Activated CD4-positive, CD25-positive, alpha-beta regulatory T cell treated with anti-CD3 and anti-CD28 coated beads, Interleukin-2, amount 50 U/mL, for 24 hours (primary cell): ENCODE measurements around the gene MAML2.

Experiments
- ATAC-seq, 2 donors: fragments of 150-1000 bp; cut with Tn5 transposase; one replicate each; pipeline ENCODE4 v1.10.0; 2021; ENCODE audit warnings: mild to moderate bottlenecking in 1 of 2, moderate library complexity in 1 of 2

The MAML2 gene

DNA sequence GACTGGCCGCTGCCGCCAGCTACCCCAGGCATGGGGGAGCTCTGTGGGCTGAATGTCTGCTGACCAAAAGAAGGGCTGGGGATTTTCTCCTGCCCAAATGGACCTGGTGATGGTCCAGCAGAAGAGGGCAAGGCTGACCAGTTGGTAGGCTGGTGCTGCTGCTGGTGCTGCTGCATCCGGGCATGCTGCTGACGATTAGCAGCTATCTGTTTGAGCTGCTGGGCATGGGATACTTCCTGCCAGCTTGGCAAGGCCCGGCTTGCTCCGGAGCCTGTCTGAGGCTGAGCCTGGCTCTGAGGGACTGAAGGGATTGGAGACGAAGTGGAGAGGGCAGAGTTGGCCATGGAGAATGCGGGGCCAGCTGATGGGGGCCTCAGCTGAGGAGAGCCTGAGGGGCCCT lies 250.5 kb downstream of the MAML2 start:
- ATAC-seq, result no peak

DNA sequence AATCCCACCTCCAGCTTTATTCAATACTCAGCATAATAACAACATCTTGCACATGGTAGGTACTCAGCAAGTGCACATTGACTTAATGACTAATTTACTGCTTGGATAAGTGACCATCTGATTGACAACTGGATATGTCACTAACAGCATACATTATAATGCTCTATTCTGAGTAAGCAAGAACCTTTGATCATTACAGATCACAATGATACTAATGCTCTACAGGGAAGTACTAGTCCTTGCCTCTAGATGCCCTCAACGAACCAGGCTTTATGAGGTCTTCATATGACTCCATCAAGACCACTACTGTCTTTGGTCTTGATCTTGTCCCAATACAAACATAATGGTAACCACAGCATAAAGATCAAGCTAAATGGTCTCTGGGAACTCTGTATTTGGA lies 251.5 kb downstream of the MAML2 start:
- peak; percentile 93 to 96 for ATAC-seq

DNA sequence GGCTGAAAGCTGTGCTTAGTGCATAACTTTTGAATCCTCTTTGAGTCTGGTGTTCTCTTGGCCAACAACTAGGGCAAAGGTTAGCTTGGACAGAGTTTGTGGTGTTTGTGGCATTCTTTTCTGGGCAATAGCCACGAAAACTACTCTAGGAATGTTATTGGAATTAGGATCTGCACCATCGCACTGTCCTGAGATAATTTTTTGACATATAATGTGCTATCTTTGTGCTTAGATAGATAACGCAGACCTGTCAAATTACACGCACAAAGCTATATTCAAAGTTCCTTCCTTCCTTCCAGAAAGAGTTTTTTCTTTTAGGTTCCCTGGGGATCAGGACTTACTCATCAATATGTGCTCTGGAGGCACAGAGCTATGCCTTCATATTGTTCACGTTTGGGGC lies 252.3 kb downstream of the MAML2 start:
- ATAC-seq, result no peak

DNA sequence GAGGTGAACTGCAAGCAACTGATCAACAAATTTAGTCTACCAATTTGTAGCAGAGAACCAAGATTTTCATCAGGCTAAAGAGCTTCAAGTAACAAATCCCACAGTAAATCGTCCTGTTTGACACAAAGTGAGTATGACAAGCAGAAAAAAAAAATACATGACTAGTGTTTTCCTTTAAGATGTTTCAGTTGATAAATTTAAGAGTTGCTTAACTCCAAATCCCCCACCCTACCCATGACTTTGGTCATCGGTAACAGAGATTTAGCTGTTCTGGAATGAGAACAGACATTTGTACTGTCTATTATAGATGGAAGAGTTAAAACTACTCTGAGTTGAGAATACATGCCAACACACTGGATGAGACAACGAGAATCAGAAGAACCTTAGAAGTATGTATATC lies 254.1 kb downstream of the MAML2 start:
- no peak for ATAC-seq

DNA sequence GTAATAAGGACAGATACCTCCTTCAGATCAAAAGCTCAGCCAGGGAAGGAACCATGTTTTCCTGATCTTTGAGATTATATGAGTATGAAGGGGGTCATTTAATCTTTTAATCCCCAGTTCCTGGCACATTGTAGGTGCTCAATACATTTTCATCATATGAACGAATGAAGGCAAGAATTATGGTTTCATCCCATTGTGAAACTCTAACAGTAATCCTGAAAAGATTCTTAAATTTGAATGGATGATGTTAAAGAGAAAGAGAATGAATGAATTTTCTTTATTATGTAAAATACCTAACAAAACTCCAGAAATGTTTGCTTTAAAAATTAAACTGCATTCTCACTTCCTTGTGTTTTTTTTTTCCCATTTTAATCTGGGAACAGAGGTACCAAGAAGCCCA lies 256.9 kb downstream of the MAML2 start:
- ATAC-seq, result no peak

DNA sequence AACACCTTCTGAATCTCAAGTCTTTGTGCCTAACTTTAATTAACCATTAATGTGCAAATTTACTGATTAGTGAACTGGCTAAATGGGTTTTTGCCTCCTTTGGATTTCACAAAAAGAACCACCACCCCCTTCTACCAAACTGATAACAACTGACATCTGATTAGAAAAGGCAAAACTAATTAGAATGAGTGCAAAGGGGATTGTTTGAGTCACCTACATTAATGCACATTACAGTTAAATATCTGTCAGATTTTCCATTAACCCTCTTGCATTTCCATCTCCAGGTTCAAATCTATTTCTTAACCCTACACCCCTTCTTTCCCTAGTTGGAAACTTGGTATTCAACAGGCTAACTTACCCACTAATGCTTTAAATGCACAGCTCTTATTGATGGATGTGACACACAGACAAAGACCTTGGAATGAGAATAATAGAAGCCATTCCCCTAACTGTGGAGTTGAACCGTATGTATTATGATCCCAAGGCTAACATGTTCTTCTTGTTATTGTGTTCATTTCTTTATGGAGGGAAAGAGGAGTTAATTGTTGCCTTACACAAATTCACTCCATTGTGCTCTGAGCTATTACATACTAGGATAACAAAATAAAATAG lies 257.6 kb downstream of the MAML2 start:
- ATAC-seq, result peak; percentile 54 to 72

DNA sequence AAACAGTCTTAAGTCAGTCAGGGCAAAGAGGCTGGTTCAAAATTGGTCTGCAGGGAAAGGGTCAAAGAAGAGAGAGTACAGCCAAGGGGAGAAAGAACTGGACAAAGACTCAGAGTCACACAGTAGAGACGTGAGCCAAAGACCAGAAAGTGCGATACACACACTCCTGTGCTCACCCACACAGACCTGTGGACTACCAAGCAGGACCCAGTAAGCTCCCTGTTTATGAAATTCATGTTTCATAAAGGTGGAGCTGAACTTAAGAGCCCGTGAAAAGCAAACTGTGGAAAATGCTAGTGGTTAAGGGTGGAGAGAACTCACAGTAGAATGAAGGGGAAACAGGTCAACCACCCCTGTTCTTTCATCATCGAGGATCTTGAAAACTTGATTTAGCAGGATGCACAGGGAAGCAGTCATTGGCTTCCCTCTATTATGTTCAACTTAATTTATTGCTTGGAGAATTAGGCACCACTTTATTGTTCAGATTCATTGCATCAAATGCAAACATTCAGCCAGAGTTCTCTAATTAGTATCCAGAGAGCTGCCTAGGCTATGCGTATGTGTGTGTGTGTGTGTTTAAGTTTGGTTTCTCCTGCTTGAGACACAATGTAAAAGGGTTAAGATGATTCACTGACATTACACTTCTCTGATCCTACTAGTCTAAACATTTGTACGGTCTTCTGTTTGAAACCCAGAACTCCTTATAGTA lies 258.2 kb downstream of the MAML2 start:
- peak; percentile 84 to 88 for ATAC-seq

GRCh38 chr11:96082936-96083335 lies 260.1 kb downstream of the MAML2 start:
- ATAC-seq, result no peak

DNA sequence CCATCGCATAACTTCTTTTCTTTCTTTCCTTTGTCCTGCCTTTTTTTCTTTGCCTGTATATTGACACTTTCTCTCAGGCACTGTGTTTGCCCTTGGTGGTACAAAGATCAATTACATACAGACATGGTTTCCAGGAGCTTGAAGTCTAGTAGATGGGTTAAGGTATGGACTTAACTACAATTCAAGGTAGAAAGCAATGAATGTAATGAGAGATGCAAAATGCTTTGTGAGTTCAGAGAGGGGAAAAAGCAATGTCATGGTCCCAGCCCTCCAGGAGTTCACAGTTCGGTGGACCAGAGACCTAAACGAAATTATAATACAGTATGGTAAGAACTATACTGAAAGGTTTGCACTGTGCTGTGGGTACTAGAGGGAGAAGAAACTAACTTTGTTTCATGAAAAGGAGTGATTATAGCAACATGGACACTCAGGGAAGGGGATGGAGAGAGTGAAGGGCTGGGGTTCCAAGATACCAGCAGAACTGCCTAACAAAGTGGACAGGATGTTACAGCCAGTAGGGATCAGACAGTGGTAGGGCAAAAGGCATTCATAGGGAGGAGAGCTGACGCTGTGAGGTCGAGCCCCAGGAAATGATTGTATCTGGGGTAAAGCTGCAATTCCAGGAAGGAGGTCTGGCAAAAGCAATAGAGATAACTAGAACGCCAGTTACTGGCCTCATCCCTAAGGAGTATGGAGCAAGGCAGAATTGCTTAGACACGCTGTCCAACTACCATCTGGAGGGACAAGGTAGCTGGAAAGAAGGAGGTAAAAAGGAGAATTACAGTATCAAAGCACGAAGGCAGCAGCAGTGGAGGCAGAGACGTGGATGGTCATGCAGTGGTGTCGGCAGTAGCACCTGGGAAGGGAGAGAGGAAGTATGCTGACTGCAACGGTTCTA lies 260.7 kb downstream of the MAML2 start:
- ATAC-seq, result no peak

- no peak for ATAC-seq
These were observed 261.4 kb downstream of the MAML2 start for GRCh38 chr11:96081561-96081960.

- ATAC-seq, result no peak
These were observed 263.3 kb downstream of the MAML2 start for GRCh38 chr11:96079691-96080090.

DNA sequence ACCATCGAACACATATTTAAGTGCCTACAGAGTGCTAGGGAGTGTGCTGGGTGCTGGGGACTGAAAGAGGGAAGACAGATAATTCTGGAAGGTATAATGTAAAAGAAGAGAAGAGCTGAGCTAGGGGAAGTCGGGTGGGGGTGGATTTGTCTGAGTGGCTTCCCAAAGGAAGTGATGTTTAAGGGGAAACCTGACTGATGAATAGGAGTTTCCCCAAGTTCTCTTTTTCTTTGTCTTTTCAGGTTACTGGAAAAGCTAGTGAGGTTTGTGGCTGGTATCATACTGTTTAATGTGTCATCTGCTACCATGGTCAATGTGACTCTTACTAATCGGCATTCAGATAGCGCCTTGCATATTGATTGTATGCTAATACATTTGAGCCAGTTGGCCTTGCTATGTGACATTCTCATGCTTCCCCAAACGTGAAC lies 267.4 kb downstream of the MAML2 start:
- ATAC-seq, result peak; percentile 90 to 92

GRCh38 chr11:96074551-96075310 lies 268.3 kb downstream of the MAML2 start:
- ATAC-seq, result peak; percentile 11 to 22

DNA sequence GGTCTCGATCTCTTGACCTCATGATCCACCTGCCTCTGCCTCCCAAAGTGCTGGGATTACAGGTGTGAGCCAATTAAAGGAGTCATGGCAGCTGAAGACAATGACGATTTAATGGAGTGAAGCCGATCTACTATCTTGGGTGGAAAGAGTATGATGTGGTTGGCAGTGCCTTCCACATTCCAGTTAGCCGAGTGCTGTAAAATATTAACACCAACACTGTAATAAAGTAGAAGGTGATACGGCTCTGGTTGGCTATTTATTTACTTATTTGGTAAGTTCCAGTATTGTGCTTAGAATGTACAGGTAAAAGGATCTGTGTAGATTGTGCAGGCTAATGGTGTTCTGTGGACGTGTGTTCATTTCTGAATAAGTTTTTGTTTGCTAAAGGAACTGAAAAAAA lies 269.5 kb downstream of the MAML2 start:
- no peak for ATAC-seq

- no peak for ATAC-seq
These were observed 270.4 kb downstream of the MAML2 start for GRCh38 chr11:96072592-96072991.

DNA sequence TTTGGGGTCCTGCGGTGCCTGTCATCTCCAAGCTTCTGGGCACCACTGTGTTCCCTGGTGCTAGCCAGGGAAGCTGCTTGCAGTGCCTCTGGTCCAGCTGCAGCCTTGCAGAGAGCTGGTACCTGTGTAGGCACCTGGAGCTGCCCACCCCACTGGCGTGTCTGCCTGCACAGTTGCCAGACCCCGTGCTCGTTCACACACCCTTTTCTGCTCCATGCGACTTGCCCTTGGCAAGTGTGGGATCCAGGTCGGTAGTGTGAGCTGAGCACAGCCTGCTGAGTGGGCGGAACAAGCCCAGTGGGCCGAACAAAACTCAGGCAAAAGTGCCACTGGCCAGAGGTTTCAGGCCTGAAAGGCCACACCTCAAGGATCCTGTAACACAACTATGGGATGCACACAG lies 272.5 kb downstream of the MAML2 start:
- ATAC-seq, result no peak

GRCh38 chr11:96067160-96067559 lies 275.8 kb downstream of the MAML2 start:
- no peak for ATAC-seq

DNA sequence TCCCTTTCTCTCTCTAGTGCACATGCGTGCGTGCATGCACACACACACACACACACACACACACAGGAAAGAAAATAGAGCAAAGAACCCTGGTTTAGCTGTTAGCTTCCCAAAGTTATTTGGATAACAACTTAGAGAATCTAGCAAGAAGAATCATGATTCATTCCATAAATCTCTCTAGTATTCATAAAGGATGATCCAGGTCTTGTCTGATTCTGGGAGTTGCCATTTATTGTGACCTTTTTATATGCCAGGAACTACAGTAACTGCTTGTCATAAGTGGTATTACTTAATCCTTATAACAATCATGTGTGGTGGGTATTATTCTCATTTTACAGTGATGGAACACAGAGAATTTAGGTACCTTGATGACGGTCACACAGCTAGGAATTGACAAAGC lies 277.6 kb downstream of the MAML2 start:
- no peak for ATAC-seq

DNA sequence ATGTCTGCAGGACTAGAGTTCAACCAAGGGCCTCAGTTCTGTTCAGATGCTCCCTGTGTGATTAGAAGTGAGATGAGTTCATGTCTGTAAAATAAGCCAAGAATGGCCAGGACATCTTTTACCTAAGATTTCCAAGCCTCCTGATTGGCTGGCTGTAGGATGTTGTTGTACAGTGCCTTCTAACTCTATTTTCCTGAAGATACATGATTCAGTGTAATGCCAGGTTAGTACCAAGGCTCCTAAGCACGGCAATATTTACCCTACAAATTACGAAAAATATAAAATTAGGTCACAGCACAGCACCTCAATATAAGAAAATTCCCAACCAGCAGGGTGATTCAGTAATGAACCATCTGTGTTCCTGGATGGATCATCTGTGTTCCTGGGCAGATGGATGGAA lies 279.1 kb downstream of the MAML2 start:
- no peak for ATAC-seq

GRCh38 chr11:96063053-96063452 lies 279.9 kb downstream of the MAML2 start:
- peak; percentile 21 to 23 for ATAC-seq

DNA sequence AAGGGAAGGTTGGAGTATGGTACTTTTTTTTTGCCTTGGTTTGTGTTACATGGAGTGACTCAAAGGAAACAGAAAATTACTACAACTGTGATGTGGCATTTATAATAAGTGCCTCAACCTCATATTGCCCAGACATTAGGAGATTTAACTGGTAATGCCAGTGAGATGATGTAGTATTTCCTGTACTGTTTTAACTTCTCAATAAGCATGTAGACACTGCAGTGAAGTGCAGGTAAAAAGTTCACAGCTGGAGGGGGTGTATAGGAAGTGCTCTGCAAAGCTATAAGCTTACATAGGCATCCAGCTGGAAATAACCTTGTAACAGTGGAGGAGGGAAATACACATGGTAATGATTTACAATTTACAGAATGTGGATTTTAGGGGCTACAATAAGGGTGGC lies 280.9 kb downstream of the MAML2 start:
- ATAC-seq, result peak; percentile 94 to 95

DNA sequence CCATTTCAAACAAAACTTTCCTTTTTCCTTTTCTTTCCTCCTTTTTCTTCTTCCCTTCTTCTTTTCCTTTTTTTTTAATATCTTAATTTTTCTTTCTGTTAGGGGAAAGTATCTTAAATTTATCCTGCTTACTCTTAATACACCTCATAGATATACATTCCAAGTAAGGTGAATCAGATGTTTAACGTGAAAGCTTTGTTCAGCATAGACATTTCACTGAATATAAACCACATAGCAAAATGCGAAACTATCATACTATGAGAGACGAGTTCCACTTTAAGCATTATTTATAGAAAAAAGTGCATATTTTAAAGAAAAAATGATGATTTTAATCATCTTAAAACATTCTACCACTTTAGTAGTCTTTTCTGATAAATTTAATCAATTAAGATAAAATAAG lies 281.3 kb downstream of the MAML2 start:
- ATAC-seq, result peak; percentile 72 to 73

- no peak for ATAC-seq
These were observed 281.9 kb downstream of the MAML2 start for GRCh38 chr11:96061069-96061468.
